Erythroblast (primary cell): ENCODE results near the gene GGACT.

ENCODE experiments used
- GATA1 ChIP-seq: IDR thresholded peaks from 2 replicates; pipeline ENCODE4 v1.6.1; 2011; ENCODE audit warnings: low read depth, mild to moderate bottlenecking, control low read depth, low read length, moderate library complexity
- POLR2A ChIP-seq: IDR thresholded peaks from 2 replicates; pipeline ENCODE4 v1.6.1; 2011; ENCODE audit warnings: mild to moderate bottlenecking, low read length

DNA sequence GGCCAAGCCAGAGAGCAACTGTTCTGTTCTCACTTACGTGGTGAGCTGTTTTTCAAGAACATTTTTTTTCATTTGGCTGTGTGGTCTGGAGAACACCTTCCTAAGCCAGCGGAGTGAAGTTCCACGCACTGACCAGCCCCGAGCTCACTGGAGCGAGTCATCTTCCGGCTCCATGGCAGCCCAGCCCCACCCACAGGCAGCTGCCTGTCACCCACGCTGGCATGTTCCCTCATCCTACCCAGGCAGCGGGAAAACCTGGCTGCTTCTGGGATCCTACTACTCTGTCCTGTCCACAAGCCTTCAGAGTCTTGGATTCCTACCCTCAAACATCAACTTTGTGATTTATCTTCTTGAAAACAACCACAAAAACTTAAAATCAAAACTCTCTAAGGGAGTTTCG lies 76.2 kb downstream of the GGACT start:
- TF ChIP-seq POLR2A (no peak), GATA1 (no peak)
